Kidney tubule cell (primary cell): ENCODE results near the gene TBC1D10A.

ENCODE experiments used
- DNase-seq: peaks from one replicate; pipeline ENCODE4 v3.0.0-alpha.2; 2018; ENCODE audit warnings: low spot score

Gene TBC1D10A

DNA sequence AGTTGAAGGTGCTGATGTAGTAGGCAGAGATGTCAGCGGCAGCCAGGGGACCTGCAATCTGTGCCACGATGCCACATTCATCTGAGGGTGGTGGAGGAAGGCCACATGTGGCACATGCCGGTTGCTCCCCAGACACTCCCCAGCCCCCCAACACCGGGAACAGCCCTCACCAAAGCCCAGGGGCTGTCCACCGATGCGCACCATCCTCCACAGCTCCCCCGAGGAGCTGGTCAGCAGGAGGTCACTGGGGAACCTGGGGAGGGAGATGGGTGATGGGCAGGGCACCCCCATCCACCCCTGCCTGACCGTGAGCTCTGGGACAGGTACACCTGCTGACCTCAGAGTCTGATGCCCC is 40.9 kb downstream of the TBC1D10A start:
- DNase-seq = no peak

GRCh38 chr22:30285176-30285845 is 41.4 kb downstream of the TBC1D10A start:
- DNase-seq = no peak

DNA sequence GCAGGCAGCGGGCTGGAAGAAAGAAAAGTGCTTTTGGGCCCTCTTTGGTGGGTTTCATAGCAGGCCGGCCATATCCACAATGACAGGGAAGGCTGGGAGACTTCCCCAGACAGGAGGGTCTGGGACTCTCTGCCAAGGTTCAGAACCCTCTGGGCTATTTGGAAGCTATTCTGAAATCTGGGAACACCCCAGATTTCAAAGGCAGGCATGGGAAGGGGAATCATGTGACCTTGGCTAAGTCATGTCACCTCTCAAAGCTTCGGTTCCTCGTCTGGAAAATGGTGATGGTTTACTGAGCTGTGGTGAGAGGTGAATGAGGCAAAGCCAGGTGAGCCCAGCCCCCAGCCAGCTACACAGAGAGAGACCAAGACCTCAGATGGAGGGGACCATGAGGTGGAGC is 42.1 kb downstream of the TBC1D10A start:
- DNase-seq = no peak

DNA sequence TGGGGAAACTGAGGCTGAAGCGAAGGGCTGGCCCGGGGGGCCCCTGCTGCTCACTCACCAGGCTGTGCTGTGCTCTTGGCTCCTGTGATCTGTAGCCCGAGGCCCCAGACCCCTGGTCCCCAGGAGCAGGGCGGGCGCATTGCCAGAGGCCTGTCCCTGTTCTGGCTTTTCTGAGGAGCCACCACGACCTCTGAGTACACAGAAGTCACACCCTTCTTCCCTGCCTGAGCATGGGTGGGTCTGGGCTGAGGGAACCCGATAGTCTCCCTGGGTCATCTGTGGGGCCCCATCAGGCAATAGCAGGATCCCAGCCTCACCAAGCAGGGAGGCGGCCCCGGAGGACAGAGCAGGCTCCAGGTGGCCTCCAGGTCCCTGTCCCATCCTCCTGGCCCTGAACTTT is 42.6 kb downstream of the TBC1D10A start:
- DNase-seq = no peak

GRCh38 chr22:30283342-30283741 is 43.4 kb downstream of the TBC1D10A start:
- no peak for DNase-seq

- DNase-seq = no peak
Measured at GRCh38 chr22:30282616-30283046, 44.1 kb downstream of the TBC1D10A start.

DNA sequence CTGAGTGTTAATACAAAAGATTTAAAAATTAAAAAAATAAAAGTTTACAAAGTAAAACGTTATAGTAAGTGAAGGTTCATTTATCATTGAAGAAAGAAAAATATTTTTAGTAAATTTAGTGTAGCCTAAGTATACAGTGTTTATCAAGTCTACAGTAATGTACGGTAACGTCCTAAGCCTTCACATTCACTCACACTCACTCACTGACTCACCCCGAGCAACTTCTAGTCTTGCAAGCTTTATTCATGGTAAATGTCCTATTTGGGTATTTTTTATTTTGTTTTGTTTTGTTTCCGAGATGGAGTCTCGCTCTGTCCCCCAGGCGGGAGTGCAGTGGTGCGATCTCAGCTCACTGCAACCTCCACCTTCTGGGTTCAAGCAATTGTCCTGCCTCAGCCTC is 46.2 kb downstream of the TBC1D10A start:
- no peak for DNase-seq

DNA sequence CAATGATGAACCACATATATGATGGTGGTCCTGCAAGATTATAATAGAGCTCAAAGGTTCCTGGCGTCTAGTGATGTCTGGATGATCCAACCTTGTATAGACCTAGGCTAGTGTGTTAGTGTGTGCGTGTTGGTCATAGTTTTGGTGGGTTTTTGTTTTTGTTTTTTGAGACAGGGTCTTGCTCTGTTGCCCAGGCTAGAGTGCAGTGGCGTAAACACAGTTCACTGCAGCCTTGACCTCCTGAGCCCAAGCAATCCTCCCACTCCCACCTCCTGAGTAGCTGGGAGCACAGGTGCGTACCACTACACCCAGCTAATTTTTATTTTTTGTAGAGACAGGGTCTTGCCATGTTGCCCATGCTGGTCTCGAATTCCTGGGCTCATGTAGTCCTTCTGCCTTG is 46.8 kb downstream of the TBC1D10A start:
- no peak for DNase-seq

GRCh38 chr22:30279046-30279788 is 47.5 kb downstream of the TBC1D10A start:
- DNase-seq = no peak

GRCh38 chr22:30277547-30278344 is 49.0 kb downstream of the TBC1D10A start:
- peak; percentile 64 for DNase-seq

DNA sequence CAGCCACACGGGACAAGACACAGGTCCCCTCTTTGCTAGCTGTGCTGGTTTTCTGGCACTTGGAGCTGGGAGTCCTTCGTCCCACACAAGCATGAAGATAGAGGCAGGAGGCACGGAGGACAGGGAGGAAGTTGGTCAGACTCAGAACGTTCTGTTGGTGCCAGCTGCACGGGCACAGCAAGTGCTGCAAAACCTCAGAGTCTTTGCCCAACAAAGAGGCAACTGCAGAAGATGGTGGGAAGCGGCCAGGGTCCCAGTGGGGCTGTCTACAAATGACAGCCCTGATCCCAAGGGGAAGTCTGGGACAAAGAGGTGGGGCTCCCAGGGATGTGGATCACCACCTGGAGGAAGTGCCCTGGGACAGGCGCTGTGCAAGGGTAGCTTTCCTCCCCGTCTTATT is 50.7 kb downstream of the TBC1D10A start:
- no peak for DNase-seq

DNA sequence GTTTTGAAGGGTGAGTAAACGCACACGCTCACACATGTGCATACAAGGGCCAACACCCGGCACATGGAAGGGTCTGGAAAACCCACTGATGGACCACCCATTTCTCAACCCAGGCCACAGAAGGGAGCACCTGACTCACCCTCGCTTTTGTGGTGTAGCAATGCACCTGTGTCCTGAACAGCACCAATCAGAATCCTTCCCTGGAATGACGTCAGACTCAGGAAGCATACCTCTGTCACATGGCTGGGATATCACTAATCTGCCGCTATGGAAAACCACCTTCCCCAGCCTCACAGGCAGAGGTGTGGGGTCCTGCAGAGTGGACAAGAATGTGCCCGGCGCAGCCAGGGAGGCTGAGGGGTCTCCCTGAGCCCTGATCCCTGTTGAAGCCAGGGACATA is 51.1 kb downstream of the TBC1D10A start:
- peak; percentile 52 for DNase-seq

- no peak for DNase-seq
Measured at GRCh38 chr22:30274437-30274812, 52.3 kb downstream of the TBC1D10A start.

DNA sequence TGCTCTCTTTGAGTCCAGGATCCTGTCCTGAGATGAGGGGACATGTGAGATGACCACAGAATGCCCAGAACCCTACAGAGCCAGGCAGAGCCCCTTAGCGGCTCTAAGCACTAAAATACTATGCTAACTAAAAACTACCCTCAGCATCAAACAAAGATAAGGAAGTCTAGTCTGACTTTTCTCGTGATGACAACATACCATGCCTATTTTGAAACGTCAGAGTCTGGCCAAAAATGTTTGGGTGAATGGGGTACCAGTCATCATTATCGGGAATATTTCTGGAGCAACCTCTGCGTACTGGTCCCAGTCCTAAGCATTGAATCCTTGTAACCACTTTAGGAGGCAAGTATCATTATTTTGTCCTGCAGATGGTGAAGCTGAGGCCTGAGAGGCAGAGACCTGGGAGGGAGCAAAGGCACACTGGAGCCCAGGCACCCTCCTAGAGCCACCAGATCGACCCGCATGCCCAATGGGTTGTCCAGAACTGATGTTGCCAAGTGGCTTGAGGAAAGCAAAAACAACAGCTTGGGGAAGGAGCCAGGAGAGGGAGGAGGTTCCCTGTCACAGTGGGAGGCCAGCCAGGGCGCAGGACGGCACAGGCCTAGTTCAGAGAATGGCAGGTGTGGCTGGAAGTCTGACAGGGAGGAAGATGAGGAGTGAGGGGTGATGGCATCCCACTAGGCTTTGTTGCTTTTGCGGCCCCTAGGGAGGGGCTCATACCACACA is 52.9 kb downstream of the TBC1D10A start:
- no peak for DNase-seq

DNA sequence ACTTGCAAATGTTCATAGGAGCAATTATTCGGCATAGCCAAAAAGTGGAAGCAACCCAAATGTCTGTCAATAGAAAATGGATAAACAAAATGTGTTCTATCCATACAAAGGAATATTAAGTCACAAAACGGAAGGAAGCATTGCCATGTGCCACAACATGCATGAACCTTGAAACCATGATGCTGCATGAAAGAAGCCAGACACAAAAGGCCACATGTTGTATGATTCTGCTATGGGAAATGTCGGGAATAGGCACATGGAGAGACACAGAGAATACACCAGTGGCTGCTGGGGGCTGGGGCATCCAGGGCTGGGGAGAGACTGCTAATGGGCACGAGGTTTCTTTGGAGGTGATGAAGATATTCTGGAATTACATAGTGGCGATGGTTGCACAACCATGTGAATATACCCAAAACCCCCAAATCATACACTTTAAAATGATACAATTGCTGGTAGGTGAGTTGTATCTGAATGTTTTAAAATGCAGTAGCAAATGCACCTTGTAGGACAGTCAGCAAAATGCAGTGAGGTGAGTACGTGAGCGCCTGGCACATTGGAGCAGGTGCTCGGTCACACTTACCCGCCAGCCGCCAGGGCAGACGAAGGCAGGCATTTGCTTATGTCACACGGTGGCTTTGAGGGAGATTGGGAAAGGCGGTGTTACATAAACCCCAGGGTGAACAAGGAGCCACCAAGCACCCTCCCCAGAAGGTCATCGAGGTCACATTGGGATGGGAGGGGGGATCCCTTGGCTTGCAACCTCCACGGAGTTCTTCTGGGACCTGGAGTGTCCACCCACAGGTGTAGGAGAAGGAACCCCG is 53.8 kb downstream of the TBC1D10A start:
- no peak for DNase-seq

DNA sequence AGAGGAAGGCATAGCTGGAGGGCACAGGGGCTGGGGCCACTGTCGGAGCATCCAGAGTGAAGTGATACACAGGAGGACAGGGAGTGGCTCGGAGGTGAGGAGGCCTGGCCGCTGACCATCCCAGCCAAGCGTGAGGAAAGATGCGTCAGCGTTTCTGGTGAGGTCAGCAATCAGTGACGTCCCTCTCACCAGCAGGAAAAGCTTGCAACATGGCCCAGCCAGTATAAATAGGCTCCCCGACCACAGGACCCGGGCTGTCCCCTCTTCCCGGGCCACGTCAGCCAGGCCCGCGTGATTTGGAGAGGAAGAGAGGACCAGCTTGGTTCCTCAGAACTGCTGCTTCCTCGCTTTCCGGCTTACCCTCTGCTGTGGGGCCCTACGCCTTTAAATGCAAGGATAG is 55.9 kb downstream of the TBC1D10A start:
- DNase-seq = peak; percentile 72

- no peak for DNase-seq
Measured at GRCh38 chr22:30268331-30268730, 58.4 kb downstream of the TBC1D10A start.

DNA sequence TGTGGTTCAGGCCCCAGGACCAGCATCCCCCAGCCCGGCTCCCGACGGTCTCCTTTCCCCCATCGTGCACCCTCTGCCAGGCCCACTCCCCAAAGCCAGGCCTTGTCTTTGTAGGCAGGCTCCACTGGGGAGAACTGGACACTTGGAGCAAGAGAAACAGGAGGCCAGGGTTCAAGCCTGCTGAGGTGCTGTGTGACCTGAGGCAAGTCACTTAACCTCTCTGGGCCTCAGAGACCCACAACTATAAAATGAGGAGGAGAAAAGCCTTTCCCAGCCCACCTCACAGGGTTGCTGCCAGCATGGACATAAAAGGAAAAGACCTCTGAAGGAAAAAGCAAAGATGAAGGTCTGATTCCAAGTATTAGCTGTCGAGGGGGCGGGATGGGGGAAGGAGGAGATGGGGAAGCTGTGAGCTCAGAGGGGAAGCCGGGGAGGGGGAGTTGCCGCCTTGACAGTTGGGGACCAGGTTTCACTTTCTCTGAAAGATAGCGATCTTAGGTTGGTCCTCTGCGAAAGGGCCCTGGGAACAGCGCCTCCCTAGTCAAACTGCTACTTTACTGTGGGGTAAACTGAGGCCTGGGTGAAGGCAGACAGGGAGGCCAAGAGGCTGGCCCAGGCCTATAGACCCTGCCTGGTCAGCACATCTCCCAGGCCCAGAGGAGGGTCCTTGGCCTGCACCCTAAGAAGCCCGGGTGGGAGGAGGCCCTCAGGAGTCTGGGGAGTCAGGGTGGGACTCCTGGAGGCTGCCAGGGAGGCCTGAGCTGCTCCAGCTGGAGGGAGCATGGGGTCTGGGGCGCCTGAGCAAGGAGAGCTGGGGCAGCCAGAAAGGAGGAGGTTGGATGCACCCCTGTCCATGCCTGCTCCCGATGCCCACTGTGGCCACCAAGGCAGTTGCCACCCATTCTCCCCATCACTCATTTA is 59.1 kb downstream of the TBC1D10A start:
- DNase-seq = no peak

- DNase-seq = no peak
Measured at GRCh38 chr22:30266445-30267381, 60.0 kb downstream of the TBC1D10A start, which contains the start of gene OSM. Gene OSM (minus strand): TSS chr22:30266851. CDS start chr22:30266799, 52 bp downstream.
